ENCODE results near the gene NDUFA11. TPM values are rescaled to one million over a fixed set of nuclear protein-coding genes. Genes with fewer than 3 reads are reported as not detected.
A peak's percentile ranks its signal among the peaks of the same experiment; 100 is the strongest.

The NDUFA11 gene
- polyA plus RNA-seq, 1 experiment: 168 TPM

GRCh38 chr19:5937550-5937949, 34.0 kb upstream of the NDUFA11 start:
- no peak overlapping the region for H3K4me3 ChIP-seq (ENCODE audit: low read depth, low read length)
- DNase-seq (ENCODE audit: low read depth, low spot score): no peak
- TF ChIP-seq CTCF (IDR thresholded peaks at IDR 0.05; ENCODE audit: low read depth, low read length): no peak
- no peaks in the 10 kb centered on the region for H3K9me3 ChIP-seq (ENCODE audit: control insufficient read depth, insufficient read depth, low read length)
- POLR2A ChIA-PET: interaction anchor here (1.0 kb wide), 1 partner anchor 29 kb away, joined by 4 read pairs; no protein-coding TSS in a partner anchor
- H3K27me3 ChIP-seq (ENCODE audit: control insufficient read depth, insufficient read depth, low read length): no peaks in the 10 kb centered on the region
- CTCF ChIA-PET: interaction anchor here (0.9 to 4.3 kb wide), 2 partner anchors 30 to 50 kb away, joined by 3 to 26 read pairs; no protein-coding TSS in a partner anchor
- no peak overlapping the region for H3K27ac ChIP-seq (ENCODE audit: low read depth, low read length)

- no peak for TF ChIP-seq CTCF (IDR thresholded peaks at IDR 0.05; ENCODE audit: low read depth, low read length)
- ChIA-PET CTCF (interaction anchor here (0.8 to 4.3 kb wide), 4 partner anchors 31 to 132 kb away, joined by 3 to 26 read pairs (median 9); no protein-coding TSS in a partner anchor), POLR2A (interaction anchor here (1.4 to 3.0 kb wide), 7 partner anchors 12 to 42 kb away, joined by 3 to 22 read pairs (median 10); partner anchors contain the start of gene RANBP3)
- H3K27ac ChIP-seq (ENCODE audit: low read depth, low read length): peak overlapping the region; percentile 98
- no peak overlapping the region for H3K4me3 ChIP-seq (ENCODE audit: low read depth, low read length)
- no peaks in the 10 kb centered on the region for H3K9me3 ChIP-seq (ENCODE audit: control insufficient read depth, insufficient read depth, low read length)
- no peak for DNase-seq (ENCODE audit: low read depth, low spot score)
- H3K27me3 ChIP-seq (ENCODE audit: control insufficient read depth, insufficient read depth, low read length): no peaks in the 10 kb centered on the region
Observed at GRCh38 chr19:5936292-5936592, 32.7 kb upstream of the NDUFA11 start.

- Histone ChIP-seq H3K4me3 (ENCODE audit: low read depth, low read length) (peak overlapping the region; percentile 35), H3K27ac (ENCODE audit: low read depth, low read length) (peak overlapping the region; percentile 98), H3K9me3 (ENCODE audit: control insufficient read depth, insufficient read depth, low read length) (no peaks in the 10 kb centered on the region), H3K27me3 (ENCODE audit: control insufficient read depth, insufficient read depth, low read length) (no peaks in the 10 kb centered on the region)
- DNase-seq (ENCODE audit: low read depth, low spot score): no peak
- POLR2A ChIA-PET: interaction anchor here (0.8 to 3.0 kb wide), 12 partner anchors 13 to 336 kb away, joined by 3 to 22 read pairs (median 7); partner anchors contain the start of genes NDUFA11, RANBP3 and VMAC
- no peak for TF ChIP-seq CTCF (IDR thresholded peaks at IDR 0.05; ENCODE audit: low read depth, low read length)
- CTCF ChIA-PET: interaction anchor here (0.8 to 4.3 kb wide), 4 partner anchors 32 to 132 kb away, joined by 3 to 26 read pairs (median 9); no protein-coding TSS in a partner anchor
Observed at GRCh38 chr19:5935473-5936291, 32.1 kb upstream of the NDUFA11 start.

GRCh38 chr19:5934774-5935472, 31.3 kb upstream of the NDUFA11 start:
- peak overlapping the region; percentile 98 for H3K27ac ChIP-seq (ENCODE audit: low read depth, low read length)
- peak overlapping the region; percentile 39 for H3K4me3 ChIP-seq (ENCODE audit: low read depth, low read length)
- ChIA-PET CTCF (interaction anchor here (1.2 to 4.3 kb wide), 3 partner anchors 33 to 131 kb away, joined by 3 to 26 read pairs (median 15); no protein-coding TSS in a partner anchor), POLR2A (interaction anchor here (0.8 to 3.0 kb wide), 12 partner anchors 13 to 337 kb away, joined by 3 to 22 read pairs (median 7); partner anchors contain the start of genes NDUFA11, RANBP3 and VMAC)
- no peaks in the 10 kb centered on the region for H3K27me3 ChIP-seq (ENCODE audit: control insufficient read depth, insufficient read depth, low read length)
- no peak for TF ChIP-seq CTCF (IDR thresholded peaks at IDR 0.05; ENCODE audit: low read depth, low read length)
- DNase-seq (ENCODE audit: low read depth, low spot score): peak; percentile 84
- H3K9me3 ChIP-seq (ENCODE audit: control insufficient read depth, insufficient read depth, low read length): no peaks in the 10 kb centered on the region
